Thymus (tissue), 11 donors: Measurements from ENCODE around the gene SKAP1. TPM values are rescaled to one million over a fixed set of nuclear protein-coding genes. Genes with fewer than 3 reads are reported as not detected.
"Not testable (repeated sequence)": the region's sequence is repeated elsewhere in the genome, so short reads cannot be mapped to it uniquely, and the experiment has no call there.

ENCODE experiments used
- DNase-seq, 9 donors: peaks; one replicate each; pipeline ENCODE4 v3.0.0-alpha.2; 2013; ENCODE audit warnings: low spot score in 9 of 9, low read depth in 6 of 9, missing footprints in 1 of 9
- H3K27ac ChIP-seq, 2 donors: one replicate each; pipeline ENCODE4 v1.5.1; 2013; ENCODE audit warnings: control low read depth in 1 of 2, low read depth in 1 of 2, low read length in 1 of 2, mild to moderate bottlenecking in 1 of 2, moderate library complexity in 1 of 2
- H3K27me3 ChIP-seq, 2 donors: one replicate each; pipeline ENCODE4 v1.5.1; 2013; ENCODE audit warnings: low read length in 1 of 2; ENCODE audit not compliant: control insufficient read depth in 2 of 2, insufficient read depth in 1 of 2
- H3K36me3 ChIP-seq, 2 donors: one replicate each; pipeline ENCODE4 v1.5.1; 2013; ENCODE audit warnings: low read length in 1 of 2, mild to moderate bottlenecking in 1 of 2, moderate library complexity in 1 of 2; ENCODE audit not compliant: control insufficient read depth in 2 of 2, insufficient read depth in 2 of 2
- H3K4me1 ChIP-seq, 2 donors: one replicate each; pipeline ENCODE4 v1.5.1; 2013; ENCODE audit warnings: low read length in 2 of 2; ENCODE audit not compliant: control insufficient read depth in 2 of 2, insufficient read depth in 2 of 2
- H3K4me3 ChIP-seq, 2 donors: one replicate each; pipeline ENCODE4 v1.5.1; 2013; ENCODE audit warnings: low read length in 2 of 2, control low read depth in 1 of 2, mild to moderate bottlenecking in 1 of 2
- H3K9me3 ChIP-seq, 2 donors: one replicate each; pipeline ENCODE4 v1.5.1; 2013; ENCODE audit warnings: low read length in 1 of 2, mild to moderate bottlenecking in 1 of 2; ENCODE audit not compliant: control insufficient read depth in 2 of 2, insufficient read depth in 1 of 2
- WGBS: extraction: QIAGEN DNeasy Blood & Tissue Kit; methylation state at CpG from one replicate; pipeline ENCODE4 v1.1.7; 2013; 5-methylcytosine and 5-hydroxymethylcytosine counted together
- polyA plus RNA-seq: library from polyadenylated mRNA; stranded (reverse); fragments of 200-250 nt; gene quantifications from one replicate; pipeline ENCODE4 v1.2.3, GENCODE V29; 2013
- total RNA-seq: library from RNA; stranded (reverse); fragments of 120-200 nt; gene quantifications from one replicate; pipeline ENCODE4 v1.2.4, GENCODE V29; 2013
- donor health status: healthy.

Gene SKAP1
- total and polyA plus RNA-seq, 2 donors = 28.8 to 64.4 TPM

- no peaks in the 10 kb centered on the region for H3K36me3 ChIP-seq
- DNase-seq = peak in 3 of 9 donors; percentile 6 to 37 (median 11)
- H3K4me3 ChIP-seq = no peak overlapping the region
- H3K4me1 ChIP-seq = no peaks in the 10 kb centered on the region
- WGBS = 37% methylated on average over 7 of the region's 7 CpGs
- H3K9me3 ChIP-seq = no peaks in the 10 kb centered on the region
- no peak overlapping the region for H3K27ac ChIP-seq
- H3K27me3 ChIP-seq = no peaks in the 10 kb centered on the region
These were observed 134.4 kb downstream of the SKAP1 start for GRCh38 chr17:48295362-48296288.

- H3K27ac ChIP-seq = peak overlapping the region in 1 of 2 donors; percentile 6
- no peaks in the 10 kb centered on the region for H3K4me1 ChIP-seq
- 6% methylated on average over 3 of the region's 3 CpGs for WGBS
- no peaks in the 10 kb centered on the region for H3K9me3 ChIP-seq
- no peaks in the 10 kb centered on the region for H3K36me3 ChIP-seq
- H3K27me3 ChIP-seq = no peaks in the 10 kb centered on the region
- peak in 3 of 9 donors; percentile 6 to 36 (median 16) for DNase-seq
- H3K4me3 ChIP-seq = no peak overlapping the region
These were observed 135.1 kb downstream of the SKAP1 start for GRCh38 chr17:48294806-48295361.

- Histone ChIP-seq H3K4me1 (no peaks in the 10 kb centered on the region), H3K4me3 (no peak overlapping the region), H3K27ac (no peak overlapping the region), H3K9me3 (no peaks in the 10 kb centered on the region), H3K36me3 (no peaks in the 10 kb centered on the region), H3K27me3 (no peaks in the 10 kb centered on the region)
- peak in 1 of 9 donors; percentile 13 for DNase-seq
- 91% methylated on average over 12 of the region's 12 CpGs for WGBS
These were observed 135.8 kb downstream of the SKAP1 start for GRCh38 chr17:48294020-48294805.

- Histone ChIP-seq H3K4me3 (no peak overlapping the region), H3K36me3 (no peaks in the 10 kb centered on the region), H3K9me3 (no peaks in the 10 kb centered on the region), H3K4me1 (no peaks in the 10 kb centered on the region), H3K27me3 (no peaks in the 10 kb centered on the region), H3K27ac (no peak overlapping the region)
- no peak for DNase-seq
- 93% methylated on average over 9 of the region's 9 CpGs for WGBS
These were observed 136.5 kb downstream of the SKAP1 start for GRCh38 chr17:48293319-48294019.

- no peaks in the 10 kb centered on the region for H3K4me1 ChIP-seq
- no peaks in the 10 kb centered on the region for H3K27me3 ChIP-seq
- DNase-seq = no peak
- no peaks in the 10 kb centered on the region for H3K36me3 ChIP-seq
- no peaks in the 10 kb centered on the region for H3K9me3 ChIP-seq
- H3K4me3 ChIP-seq = no peak overlapping the region
- H3K27ac ChIP-seq = no peak overlapping the region
- WGBS = 85% methylated on average over 2 of the region's 2 CpGs
These were observed 139.6 kb downstream of the SKAP1 start for GRCh38 chr17:48290378-48290777.

- not testable (repeated sequence) for H3K27ac ChIP-seq, H3K36me3 ChIP-seq, H3K9me3 ChIP-seq, H3K4me3 ChIP-seq, DNase-seq, H3K27me3 ChIP-seq, H3K4me1 ChIP-seq
- 96% methylated on average over 9 of the region's 9 CpGs for WGBS
These were observed 143.1 kb downstream of the SKAP1 start for GRCh38 chr17:48286917-48287316.

GRCh38 chr17:48285614-48286013 is 144.4 kb downstream of the SKAP1 start:
- Histone ChIP-seq H3K36me3 (no peaks in the 10 kb centered on the region), H3K27me3 (no peaks in the 10 kb centered on the region), H3K9me3 (no peaks in the 10 kb centered on the region), H3K27ac (no peak overlapping the region), H3K4me3 (no peak overlapping the region), H3K4me1 (no peaks in the 10 kb centered on the region)
- no peak for DNase-seq

GRCh38 chr17:48283907-48284306 is 146.1 kb downstream of the SKAP1 start:
- Histone ChIP-seq H3K9me3 (no peaks in the 10 kb centered on the region), H3K4me3 (no peak overlapping the region), H3K27ac (no peak overlapping the region), H3K36me3 (peaks cover 0 to 3% of the 10 kb centered on the region in 2 donors), H3K27me3 (no peaks in the 10 kb centered on the region), H3K4me1 (no peaks in the 10 kb centered on the region)
- WGBS = 95% methylated on average over 1 of the region's 1 CpG
- DNase-seq = no peak
